ENCODE measurements around the gene ZAR1L.

The ZAR1L gene

DNA sequence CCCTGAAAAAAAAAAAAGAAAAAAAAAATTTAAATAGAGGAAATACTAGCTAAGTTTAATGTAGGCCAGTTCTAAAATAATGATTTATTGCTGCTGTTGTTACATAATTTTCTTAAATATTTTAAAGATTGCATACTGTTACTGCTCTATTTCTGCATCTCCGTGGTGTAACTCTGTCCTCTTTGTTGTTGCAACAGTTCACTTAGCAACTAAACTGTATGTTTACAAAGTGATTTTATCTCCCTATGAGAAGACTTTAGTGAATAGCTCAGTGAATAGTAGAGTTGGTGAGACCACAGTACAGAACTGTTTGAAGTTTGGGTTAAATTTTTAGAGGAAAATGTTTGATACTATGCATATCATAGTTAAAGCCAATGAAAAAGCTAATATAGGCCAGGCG lies 19.5 kb upstream of the ZAR1L start:
- no peak for DNase-seq (ENCODE audit: low spot score)
- Histone ChIP-seq H3K27ac (no peak overlapping the region), H3K4me3 (no peak overlapping the region)
- no peak for TF ChIP-seq CTCF (IDR thresholded peaks at IDR 0.05)

GRCh38 chr13:32330441-32330840 lies 15.3 kb upstream of the ZAR1L start:
- Histone ChIP-seq H3K27ac (no peak overlapping the region), H3K4me3 (no peak overlapping the region)
- DNase-seq (ENCODE audit: low spot score), result no peak
- TF ChIP-seq CTCF (IDR thresholded peaks at IDR 0.05), result no peak

DNA sequence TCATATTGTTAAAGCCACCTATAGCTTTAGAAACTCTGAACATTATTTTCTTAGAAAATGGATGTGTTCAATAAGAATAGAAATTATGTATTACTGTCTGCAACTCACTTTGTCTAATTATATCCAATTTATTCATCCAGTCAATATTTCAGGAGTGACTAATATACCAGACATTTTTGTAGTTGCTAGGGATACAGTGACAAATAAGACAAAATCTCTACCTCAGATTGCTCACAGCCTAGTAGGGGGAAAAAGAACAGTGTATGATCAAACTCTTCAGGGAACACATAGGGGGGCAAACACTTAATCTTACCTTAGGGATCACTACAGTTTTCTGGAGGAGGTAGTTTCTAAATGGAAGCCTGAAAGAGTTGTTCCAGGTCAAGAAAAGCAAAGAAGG lies 8.7 kb upstream of the ZAR1L start:
- Histone ChIP-seq H3K27ac (no peak overlapping the region), H3K4me3 (no peak overlapping the region)
- no peak for DNase-seq (ENCODE audit: low spot score)
- TF ChIP-seq CTCF (IDR thresholded peaks at IDR 0.05), result no peak

DNA sequence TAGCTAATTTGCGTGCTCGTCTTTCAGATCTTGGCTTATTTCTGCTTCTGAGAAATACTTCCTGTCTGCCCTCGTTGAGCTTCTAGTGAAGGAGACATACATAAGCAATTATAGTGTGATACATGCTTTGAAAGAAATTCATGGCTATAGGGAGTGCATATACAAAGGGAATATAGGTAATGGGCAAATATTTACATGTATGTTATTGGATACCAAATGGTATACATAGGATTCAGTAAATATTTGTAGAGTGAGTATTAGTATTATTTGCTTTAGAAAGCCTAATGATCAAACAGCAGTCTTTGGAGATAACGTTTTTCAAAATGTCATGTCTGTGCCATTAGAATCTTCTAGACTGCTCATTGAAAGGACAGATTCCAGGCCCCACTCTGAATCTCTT lies 5.4 kb upstream of the ZAR1L start:
- Histone ChIP-seq H3K27ac (no peak overlapping the region), H3K4me3 (no peak overlapping the region)
- no peak for DNase-seq (ENCODE audit: low spot score)
- no peak for TF ChIP-seq CTCF (IDR thresholded peaks at IDR 0.05)

- no peak overlapping the region for H3K27ac ChIP-seq
- H3K4me3 ChIP-seq, result no peak overlapping the region
- no peak for TF ChIP-seq CTCF (IDR thresholded peaks at IDR 0.05)
- no peak for DNase-seq (ENCODE audit: low spot score)
Observed at GRCh38 chr13:32317716-32318465, 2.7 kb upstream of the ZAR1L start.

GRCh38 chr13:32316501-32316900 lies 1.3 kb upstream of the ZAR1L start:
- Histone ChIP-seq H3K4me3 (peak overlapping the region; percentile 88), H3K27ac (peak overlapping the region in 1 of 2 donors; percentile 94)
- DNase-seq (ENCODE audit: low spot score), result no peak
- no peak for TF ChIP-seq CTCF (IDR thresholded peaks at IDR 0.05)

DNA sequence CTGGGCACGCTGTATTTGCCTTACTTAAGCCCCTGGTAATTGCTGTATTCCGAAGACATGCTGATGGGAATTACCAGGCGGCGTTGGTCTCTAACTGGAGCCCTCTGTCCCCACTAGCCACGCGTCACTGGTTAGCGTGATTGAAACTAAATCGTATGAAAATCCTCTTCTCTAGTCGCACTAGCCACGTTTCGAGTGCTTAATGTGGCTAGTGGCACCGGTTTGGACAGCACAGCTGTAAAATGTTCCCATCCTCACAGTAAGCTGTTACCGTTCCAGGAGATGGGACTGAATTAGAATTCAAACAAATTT lies 821 bp upstream of the ZAR1L start:
- peak overlapping the region; percentile 94 to 99 for H3K27ac ChIP-seq
- no peak for DNase-seq (ENCODE audit: low spot score)

More for the DNA sequence above, 821 bp upstream of the ZAR1L start:
- TF ChIP-seq CTCF (IDR thresholded peaks at IDR 0.05), result no peak
- H3K4me3 ChIP-seq, result peak overlapping the region; percentile 88
